RKO (cell line): ENCODE data around the gene SERINC3.
"Not testable (repeated sequence)": the region's sequence is repeated elsewhere in the genome, so short reads cannot be mapped to it uniquely, and the experiment has no call there.

Experiments used
- DNase-seq: peaks from one replicate; pipeline ENCODE4 v3.0.0-alpha.2; 2016; ENCODE audit warnings: low spot score

Gene SERINC3

DNA sequence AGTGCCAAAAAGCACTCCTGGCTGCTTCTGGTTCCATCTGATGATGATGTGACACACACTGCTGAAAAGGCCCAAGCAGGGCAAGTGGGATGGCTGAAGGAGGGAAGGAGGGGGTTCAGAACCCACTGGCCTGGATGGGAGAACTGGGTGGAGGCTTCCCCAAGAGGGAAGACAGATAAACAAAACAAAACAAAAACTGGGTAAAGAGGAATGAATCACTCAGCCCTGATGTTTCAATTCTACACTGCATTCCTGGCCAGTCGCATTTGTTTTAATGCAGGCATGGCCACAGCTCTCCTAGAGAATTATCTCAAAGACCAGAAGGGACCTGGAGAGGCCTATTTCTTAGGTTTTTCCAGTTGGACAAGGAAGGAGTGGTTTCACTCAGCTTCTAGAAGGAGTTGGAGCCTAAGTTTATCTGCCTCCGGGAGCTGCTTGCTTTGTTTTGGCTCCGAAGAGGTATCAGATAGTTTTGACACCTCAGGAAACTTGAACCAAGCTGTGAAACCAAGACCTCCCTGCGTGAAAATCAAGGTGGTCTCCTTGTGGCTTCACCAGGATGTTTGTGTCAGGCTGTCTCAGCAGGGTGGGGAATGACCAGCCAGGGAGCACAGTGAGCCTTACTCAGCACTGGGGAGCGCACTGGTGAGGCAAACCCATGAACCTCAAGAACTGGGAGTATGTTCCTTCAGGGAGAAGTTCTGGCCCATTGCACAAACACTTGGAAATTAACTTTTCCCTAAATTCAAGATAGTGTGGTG, 30.1 kb downstream of the SERINC3 start:
- no peak for DNase-seq

DNA sequence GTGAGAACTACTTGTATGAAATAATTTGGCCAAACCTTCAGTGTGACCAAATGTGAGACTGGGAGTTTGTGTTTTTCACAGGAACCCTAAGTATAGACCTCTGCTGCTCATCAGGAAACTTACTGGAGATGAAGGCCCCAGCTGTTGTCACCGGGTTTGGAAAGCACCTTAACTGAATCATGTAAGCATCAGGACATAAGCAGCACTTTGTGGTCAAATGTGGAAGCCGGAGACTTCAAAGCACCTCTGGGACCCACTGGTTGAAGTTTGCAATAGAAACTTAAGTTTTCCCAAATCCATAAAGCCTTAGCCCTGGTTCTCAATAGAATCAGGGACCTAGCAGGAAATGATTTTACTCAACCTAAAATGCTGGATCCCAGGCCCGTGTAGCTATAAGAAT, 31.9 kb downstream of the SERINC3 start:
- no peak for DNase-seq

DNA sequence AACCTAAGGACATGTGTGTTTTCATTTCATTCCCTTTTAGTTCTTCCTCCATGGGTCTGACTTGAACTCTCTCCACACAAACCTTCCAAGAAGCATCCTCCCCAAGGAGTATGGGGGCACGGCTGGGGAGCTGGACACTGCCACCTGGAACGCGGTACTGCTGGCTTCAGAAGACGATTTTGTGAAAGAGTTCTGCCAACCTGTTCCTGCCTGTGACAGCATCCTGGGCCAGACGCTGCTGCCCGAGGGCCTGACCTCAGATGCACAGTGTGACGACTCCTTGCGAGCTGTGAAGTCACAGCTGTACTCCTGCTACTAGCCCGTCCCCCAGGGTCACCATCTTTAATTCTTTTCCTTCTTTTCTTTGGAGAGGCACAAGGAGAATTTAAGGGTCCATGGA, 32.6 kb downstream of the SERINC3 start:
- DNase-seq, result no peak

DNA sequence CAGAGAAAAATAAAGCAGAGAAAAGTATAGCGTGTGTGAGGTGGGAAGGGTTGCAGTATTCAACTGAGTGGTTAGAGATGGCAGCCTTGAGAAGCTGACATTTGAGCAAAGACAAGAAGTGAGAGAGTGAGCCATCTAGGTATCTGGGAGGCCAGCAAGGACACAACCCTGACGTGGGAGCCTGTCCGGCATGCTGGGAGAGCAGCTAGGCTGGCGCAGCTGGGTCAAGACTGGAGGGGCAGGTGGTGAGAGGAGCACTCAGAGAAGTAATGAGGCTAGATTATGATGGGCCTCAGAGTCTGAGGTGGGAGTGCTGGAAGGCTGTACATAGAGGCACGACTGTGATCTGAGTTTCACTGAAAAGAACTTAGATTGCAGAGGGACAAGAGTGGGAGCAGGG, 33.3 kb downstream of the SERINC3 start:
- no peak for DNase-seq

GRCh38 chr20:44485830-44486198, 36.1 kb downstream of the SERINC3 start:
- no peak for DNase-seq

- DNase-seq, result no peak
Observed at GRCh38 chr20:44485078-44485829, 36.6 kb downstream of the SERINC3 start.

DNA sequence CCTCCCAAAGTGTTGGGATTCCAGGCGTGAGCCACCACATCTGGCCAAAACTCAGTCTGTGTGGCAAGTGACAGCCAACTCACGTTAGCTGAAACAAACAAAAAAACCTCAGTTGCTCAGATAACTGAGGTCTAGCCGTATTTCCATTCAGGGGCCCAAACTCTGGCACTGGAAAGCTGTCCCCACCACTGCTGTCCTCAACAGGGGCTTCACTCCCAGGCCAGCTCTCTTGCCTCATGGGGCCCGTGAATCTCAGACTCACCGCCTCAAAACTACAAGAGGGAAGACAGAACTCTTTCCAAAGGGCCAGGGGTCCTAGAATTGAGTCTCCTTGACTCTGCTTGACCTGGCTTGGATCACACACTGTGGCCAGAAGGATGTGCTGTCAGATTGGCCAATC, 38.8 kb downstream of the SERINC3 start:
- DNase-seq, result no peak

DNA sequence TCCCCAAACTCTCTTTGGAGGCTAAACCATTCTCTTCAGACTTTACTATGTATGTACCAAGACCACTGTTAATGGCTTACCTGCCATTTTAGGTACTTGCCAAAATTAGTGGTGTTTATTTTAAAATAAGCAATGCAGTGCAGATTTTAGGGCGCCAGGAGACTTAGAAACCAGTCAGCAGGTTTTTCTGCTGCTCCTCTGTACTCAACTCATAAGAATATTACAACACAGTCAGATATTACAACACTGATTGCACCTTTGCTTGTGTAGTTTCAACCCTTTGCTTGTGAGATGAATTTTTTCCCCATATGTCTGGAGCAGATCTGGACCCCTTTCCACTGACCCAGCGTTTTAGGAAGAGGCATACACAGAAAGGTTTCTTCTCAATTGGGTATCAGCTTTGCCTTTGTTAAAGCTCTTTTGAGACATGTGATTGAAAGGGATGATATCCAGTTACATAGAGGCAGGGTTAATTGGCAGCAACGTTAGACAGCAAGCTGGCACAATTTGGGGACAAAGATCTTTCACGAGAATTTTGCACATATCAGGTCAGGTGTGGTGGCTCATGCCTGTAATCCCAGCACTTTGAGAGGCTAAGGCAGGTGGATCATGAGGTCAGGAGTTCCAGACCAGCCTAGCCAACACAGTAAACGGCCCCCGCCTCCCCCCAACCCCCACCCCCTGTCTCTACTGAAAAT, 40.0 kb downstream of the SERINC3 start:
- no peak for DNase-seq

- DNase-seq, result no peak
Observed at GRCh38 chr20:44480097-44480496, 41.8 kb downstream of the SERINC3 start.

DNA sequence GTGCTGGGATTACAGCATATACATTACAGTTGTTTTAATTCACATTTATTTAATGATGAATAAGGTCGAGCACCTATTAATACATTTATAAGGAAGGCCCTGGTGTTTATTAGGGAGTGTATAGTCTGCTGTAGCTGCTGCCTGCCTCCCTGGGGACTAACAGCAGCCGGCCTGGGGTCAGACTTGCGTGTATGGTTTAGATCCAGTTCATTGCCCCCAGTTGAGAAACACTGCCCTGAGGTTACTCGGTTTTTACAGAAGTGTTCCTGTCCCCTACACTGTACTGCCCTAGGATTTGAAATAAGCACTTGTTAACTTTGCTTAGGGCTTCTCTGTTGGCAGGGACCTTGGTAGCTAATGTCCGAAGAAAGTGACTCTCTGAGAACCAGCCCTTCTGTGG, 42.2 kb downstream of the SERINC3 start:
- DNase-seq, result no peak

DNA sequence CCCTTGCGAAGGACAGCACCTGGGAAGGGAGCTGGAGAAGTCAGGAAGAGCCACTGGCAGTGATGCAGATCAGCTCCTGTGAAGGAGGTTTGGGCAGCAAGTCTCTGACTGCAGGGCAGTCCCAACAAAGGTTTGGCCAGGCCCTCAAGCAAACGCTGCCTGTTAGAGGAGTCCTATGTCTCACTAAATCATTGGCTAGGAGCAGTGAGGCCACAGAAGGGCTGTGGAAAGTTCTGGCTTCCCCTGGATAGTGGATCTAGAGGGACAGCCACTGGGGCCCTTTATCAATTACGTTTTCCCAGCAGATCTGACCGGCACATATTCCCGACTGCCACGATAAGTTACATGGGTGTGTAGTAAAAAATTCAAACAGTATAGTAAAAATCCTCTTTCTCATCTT, 43.7 kb downstream of the SERINC3 start:
- DNase-seq, result no peak

DNA sequence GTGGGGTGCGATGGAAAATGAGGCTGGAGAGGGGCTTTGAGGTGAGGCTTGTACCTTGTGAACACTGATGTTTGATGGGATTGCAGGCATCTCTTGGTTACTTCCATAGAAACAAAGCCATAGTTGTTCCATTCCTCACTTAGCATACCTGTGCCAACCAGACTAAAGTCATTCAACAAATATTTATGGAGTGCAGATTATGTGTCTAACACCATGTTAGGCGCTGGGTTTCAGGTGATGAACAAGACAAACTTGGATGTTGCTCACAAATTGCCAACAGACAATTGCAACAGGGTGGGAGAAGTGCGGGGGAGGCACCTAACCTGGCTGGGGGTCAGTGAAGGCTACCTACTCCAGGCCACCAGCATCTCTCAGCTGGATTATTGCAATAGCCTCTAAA, 44.7 kb downstream of the SERINC3 start:
- DNase-seq, result no peak

- DNase-seq, result peak; percentile 90
Observed at GRCh38 chr20:44475694-44476560, 45.9 kb downstream of the SERINC3 start, which contains the start of gene TTPAL. TTPAL (plus strand) TSS chr20:44475874; CDS start chr20:44480000, 4,126 bp downstream.

- DNase-seq, result no peak
Observed at GRCh38 chr20:44475372-44475693, 46.5 kb downstream of the SERINC3 start.

GRCh38 chr20:44472283-44472682, 49.6 kb downstream of the SERINC3 start:
- not testable (repeated sequence) for DNase-seq

DNA sequence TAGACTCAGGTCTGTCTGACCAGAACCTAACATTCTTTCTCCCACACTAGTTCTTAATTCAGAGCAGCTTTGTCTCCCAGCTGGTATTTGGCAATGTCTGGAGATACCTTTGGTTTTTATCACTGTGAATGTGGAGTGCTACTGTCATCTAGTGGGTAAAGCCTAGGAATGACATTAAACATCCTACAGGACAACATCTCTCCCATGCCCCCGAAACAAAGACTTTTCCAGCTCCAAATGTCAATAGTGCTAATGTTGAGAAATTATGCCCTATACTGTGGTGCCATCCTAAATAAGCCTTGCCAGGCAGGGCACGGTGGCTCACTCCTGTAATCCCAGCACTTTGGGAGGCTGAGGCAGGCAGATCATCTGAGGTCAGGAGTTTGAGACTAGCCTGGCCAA, 50.4 kb downstream of the SERINC3 start:
- DNase-seq, result peak; percentile 38

GRCh38 chr20:44470327-44470726, 51.5 kb downstream of the SERINC3 start:
- no peak for DNase-seq

- no peak for DNase-seq
Observed at GRCh38 chr20:44468044-44468782, 53.7 kb downstream of the SERINC3 start.

DNA sequence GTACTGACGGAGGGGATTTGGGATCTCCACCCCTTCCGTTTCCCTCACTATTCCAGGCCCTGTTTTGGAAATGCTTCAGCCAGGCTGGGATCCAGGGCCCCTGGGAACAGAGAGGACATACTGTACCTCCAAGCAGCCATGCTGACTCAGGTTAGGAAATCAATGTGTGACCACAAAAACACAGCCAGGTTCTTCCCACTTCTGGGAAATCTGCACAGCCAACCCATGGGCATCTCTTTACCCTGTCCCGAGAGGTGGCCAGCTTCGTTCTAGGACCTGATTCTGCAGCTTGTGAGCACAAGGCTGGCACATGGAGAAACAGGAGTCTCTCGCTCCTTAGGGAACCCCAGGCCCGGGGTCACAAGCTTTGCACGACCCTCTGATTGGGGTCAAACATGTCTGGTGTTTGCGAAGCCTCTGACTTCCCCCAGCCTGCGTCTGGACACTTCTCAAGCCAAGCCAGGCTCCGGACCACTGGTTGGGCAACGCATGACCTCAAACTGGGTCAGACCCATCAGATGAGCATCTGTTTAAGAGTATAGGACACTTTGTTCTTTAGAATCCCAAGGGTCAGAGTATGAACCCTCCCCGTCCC, 54.5 kb downstream of the SERINC3 start:
- no peak for DNase-seq

- DNase-seq, result no peak
Observed at GRCh38 chr20:44465001-44465560, 56.8 kb downstream of the SERINC3 start.

GRCh38 chr20:44464514-44464913, 57.4 kb downstream of the SERINC3 start:
- no peak for DNase-seq
